B cell (primary cell): ENCODE results near the gene SPIB. TPM values are rescaled to one million over a fixed set of nuclear protein-coding genes. Genes with fewer than 3 reads are reported as not detected.

ENCODE experiments used
- ATAC-seq: fragments of 200-7000 bp; cut with Tn5 transposase; one replicate; pipeline ENCODE4 v1.10.0; 2021; ENCODE audit warnings: low read depth, mild to moderate bottlenecking, moderate number of reproducible peaks, moderate library complexity
- CTCF ChIA-PET: fragments of 350-600 bp; sonication (Branson Sonifier 250); formaldehyde crosslinking; loops from one replicate; lab custom pipeline; 2021; ENCODE audit warnings: antibody characterized with exemption, inconsistent platforms; lab: Charles Lee
- POLR2A ChIA-PET: fragments of 350-600 bp; sonication (Branson Sonifier 250); formaldehyde crosslinking; loops from one replicate; lab custom pipeline; 2021; ENCODE audit warnings: antibody characterized with exemption; lab: Charles Lee
- DNase-seq: peaks from one replicate; pipeline ENCODE4 v3.0.0; 2013
- H2AFZ ChIP-seq: 2 replicates; pipeline ENCODE4 v1.6.1; 2012; ENCODE audit warnings: mild to moderate bottlenecking, low read depth, low read length; ENCODE audit not compliant: insufficient read depth, poor library complexity, severe bottlenecking
- H3K27ac ChIP-seq, 2 donors: 1 replicate in 1 of 2; 2 replicates in 1 of 2; pipeline ENCODE4 v1.5.1; 2012 to 2013; ENCODE audit warnings: low read length in 2 of 2, mild to moderate bottlenecking in 2 of 2, moderate library complexity in 1 of 2
- H3K27me3 ChIP-seq, 4 experiments: fragments of 200-600 bp in 1 of 4; sonication (generic) in 1 of 4; replicated peaks in 1 of 4; 1 replicate in 2 of 4; 2 replicates in 2 of 4; pipeline versions ENCODE4 v1.6.1 to v1.7.0; 2013 to 2016; ENCODE audit warnings: low read length in 3 of 4, mild to moderate bottlenecking in 2 of 4, mixed read lengths in 1 of 4, moderate library complexity in 1 of 4; ENCODE audit not compliant: insufficient read depth in 4 of 4, control insufficient read depth in 3 of 4; ENCODE audit errors: control extremely low read depth in 1 of 4
- H3K36me3 ChIP-seq, 2 experiments: replicated peaks in 1 of 2; 1 replicate in 1 of 2; 2 replicates in 1 of 2; pipeline versions ENCODE4 v1.6.1 to v1.7.1; 2013; ENCODE audit warnings: low read length in 1 of 2; ENCODE audit not compliant: insufficient read depth in 2 of 2, control insufficient read depth in 1 of 2; ENCODE audit errors: control extremely low read depth in 1 of 2, extremely low read depth in 1 of 2
- H3K4me1 ChIP-seq, 2 donors: fragments of 200-600 bp in 1 of 2; sonication (generic) in 1 of 2; 1 replicate in 1 of 2; 2 replicates in 1 of 2; pipeline versions ENCODE4 v1.5.1 to v1.6.1; 2013 to 2017; ENCODE audit warnings: low read length in 2 of 2; ENCODE audit not compliant: control insufficient read depth in 2 of 2, insufficient read depth in 2 of 2
- H3K4me2 ChIP-seq: replicated peaks from 2 replicates; pipeline ENCODE3; 2012; ENCODE audit warnings: mild to moderate bottlenecking, low read depth, low read length; ENCODE audit not compliant: poor library complexity, severe bottlenecking
- H3K4me3 ChIP-seq, 5 experiments: fragments of 200-600 bp in 1 of 5; sonication (generic) in 1 of 5; 1 replicate in 3 of 5; 2 replicates in 2 of 5; pipeline versions ENCODE4 v1.5.1 to v1.7.0; 2011 to 2016; ENCODE audit warnings: low read length in 4 of 5, mild to moderate bottlenecking in 4 of 5, low read depth in 2 of 5, control low read depth in 1 of 5, moderate library complexity in 1 of 5; ENCODE audit not compliant: insufficient read depth in 1 of 5; ENCODE audit errors: control extremely low read depth in 1 of 5, extremely low read depth in 1 of 5
- H3K79me2 ChIP-seq: fragments of 200-600 bp; sonication (generic); one replicate; pipeline ENCODE4 v1.6.0; 2016; ENCODE audit warnings: low read length; ENCODE audit not compliant: control insufficient read depth, insufficient read depth
- H3K9ac ChIP-seq: fragments of 200-600 bp; sonication (generic); 2 replicates; pipeline ENCODE4 v1.6.1; 2017; ENCODE audit warnings: mild to moderate bottlenecking, low read length, moderate library complexity
- H3K9me3 ChIP-seq, 3 donors: one replicate each; pipeline versions ENCODE4 v1.6.1 to v1.7.1; 2013; ENCODE audit warnings: low read length in 2 of 3; ENCODE audit not compliant: control insufficient read depth in 2 of 3, insufficient read depth in 1 of 3; ENCODE audit errors: control extremely low read depth in 1 of 3
- H4K20me1 ChIP-seq: 2 replicates; pipeline ENCODE4 v1.6.0; 2012; ENCODE audit warnings: mild to moderate bottlenecking, low read length; ENCODE audit not compliant: insufficient read depth, control insufficient read depth, poor library complexity, severe bottlenecking
- H3K27ac Mint-ChIP-seq: one replicate; pipeline ENCODE4 v1.8.0; 2021; ENCODE audit warnings: mixed read lengths
- H3K27me3 Mint-ChIP-seq: one replicate; pipeline ENCODE4 v1.8.0; 2021; ENCODE audit warnings: mixed read lengths
- H3K4me1 Mint-ChIP-seq: one replicate; pipeline ENCODE4 v1.8.0; 2021; ENCODE audit warnings: mixed read lengths
- H3K4me3 Mint-ChIP-seq: one replicate; pipeline ENCODE4 v1.8.0; 2021; ENCODE audit warnings: mixed read lengths
- H3K9me3 Mint-ChIP-seq: one replicate; pipeline ENCODE4 v1.8.0; 2022; ENCODE audit warnings: mixed read lengths; ENCODE audit not compliant: insufficient read depth
- EZH2 ChIP-seq: IDR thresholded peaks from 2 replicates; pipeline ENCODE4 v1.6.1; 2012; ENCODE audit warnings: borderline replicate concordance, low read depth, mild to moderate bottlenecking, moderate library complexity, low read length; ENCODE audit not compliant: insufficient read depth, poor library complexity, severe bottlenecking
- WGBS: methylation state at CpG from one replicate; pipeline ENCODE4 v1.1.5; 2013; ENCODE audit warnings: missing lambda C conversion rate; ENCODE audit not compliant: insufficient coverage; 5-methylcytosine and 5-hydroxymethylcytosine counted together
- intact Hi-C: fragments of 100-400 bp; cut with micrococcal nuclease; formaldehyde crosslinking; loops from one replicate; pipeline ENCODE4 v1.10.0; 2022
- polyA plus RNA-seq: library from polyadenylated mRNA; depleted of rRNA; stranded (reverse); fragments of >200 nt; gene quantifications from 2 replicates; pipeline ENCODE4 v1.2.3, GENCODE V29; 2012
- total RNA-seq, 2 donors: library from RNA; stranded (reverse); fragments of 120-200 nt in 1 of 2; gene quantifications; 1 replicate in 1 of 2; 2 replicates in 1 of 2; pipeline versions ENCODE4 v1.2.3 to v1.2.4, GENCODE V29; 2013 to 2022
- TF ChIP-seq, protein P1 (sequence below): fragments of 200-600 bp; IDR thresholded peaks from one replicate; pipeline ENCODE4 v1.8.0; 2022; ENCODE audit warnings: antibody characterized with exemption, mild to moderate bottlenecking

The SPIB gene
- total and polyA plus RNA-seq, 2 donors (not counting 1 experiment from before 2014, with no cell fraction given) = 183 to 205 TPM

DNA sequence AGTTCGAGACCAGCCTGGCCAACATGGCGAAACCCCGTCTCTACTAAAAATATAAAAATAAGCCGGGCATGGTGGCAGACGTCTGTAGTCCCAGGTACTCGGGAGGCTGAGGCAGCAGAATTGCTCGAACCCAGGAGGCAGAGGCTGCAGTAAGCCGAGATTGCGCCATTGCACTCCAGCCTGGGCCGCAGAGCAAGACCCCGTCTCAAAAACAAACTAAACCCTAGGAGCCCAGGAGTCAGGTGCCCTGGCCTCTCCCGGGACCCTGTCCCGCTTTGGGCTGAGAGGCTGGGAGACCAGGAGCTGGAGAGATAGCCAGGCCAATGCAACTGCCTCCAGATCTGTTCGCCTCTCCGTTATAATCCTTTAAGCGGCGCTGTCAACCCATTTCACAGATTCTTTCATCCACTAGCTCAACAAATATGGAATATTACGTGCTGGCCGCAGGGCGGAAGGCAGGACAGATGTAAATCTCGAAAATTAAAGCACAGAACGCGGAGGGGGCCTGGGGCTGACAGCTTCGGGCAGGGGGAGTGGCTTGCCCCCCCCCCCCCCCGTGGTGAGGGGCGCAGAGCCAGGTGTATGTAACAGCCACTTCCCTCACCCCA lies 8.7 kb downstream of the SPIB start:
- no peak for TF ChIP-seq EZH2
- TF ChIP-seq, protein P1, sequence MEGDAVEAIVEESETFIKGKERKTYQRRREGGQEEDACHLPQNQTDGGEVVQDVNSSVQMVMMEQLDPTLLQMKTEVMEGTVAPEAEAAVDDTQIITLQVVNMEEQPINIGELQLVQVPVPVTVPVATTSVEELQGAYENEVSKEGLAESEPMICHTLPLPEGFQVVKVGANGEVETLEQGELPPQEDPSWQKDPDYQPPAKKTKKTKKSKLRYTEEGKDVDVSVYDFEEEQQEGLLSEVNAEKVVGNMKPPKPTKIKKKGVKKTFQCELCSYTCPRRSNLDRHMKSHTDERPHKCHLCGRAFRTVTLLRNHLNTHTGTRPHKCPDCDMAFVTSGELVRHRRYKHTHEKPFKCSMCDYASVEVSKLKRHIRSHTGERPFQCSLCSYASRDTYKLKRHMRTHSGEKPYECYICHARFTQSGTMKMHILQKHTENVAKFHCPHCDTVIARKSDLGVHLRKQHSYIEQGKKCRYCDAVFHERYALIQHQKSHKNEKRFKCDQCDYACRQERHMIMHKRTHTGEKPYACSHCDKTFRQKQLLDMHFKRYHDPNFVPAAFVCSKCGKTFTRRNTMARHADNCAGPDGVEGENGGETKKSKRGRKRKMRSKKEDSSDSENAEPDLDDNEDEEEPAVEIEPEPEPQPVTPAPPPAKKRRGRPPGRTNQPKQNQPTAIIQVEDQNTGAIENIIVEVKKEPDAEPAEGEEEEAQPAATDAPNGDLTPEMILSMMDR = no peak
- Mint-ChIP-seq H3K4me1 (peaks cover 63% of the 10 kb centered on the region), H3K27ac (peak overlapping the region; percentile 99), H3K9me3 (no peaks in the 10 kb centered on the region), H3K27me3 (no peaks in the 10 kb centered on the region), H3K4me3 (peak overlapping the region; percentile 49)
- POLR2A ChIA-PET = interaction anchor here (1.3 to 6.0 kb wide), 4 partner anchors 10 to 85 kb away, joined by 3 to 96 read pairs (median 6); partner anchors contain the start of gene SPIB
- intact Hi-C loops = no loop called here
- no peak overlapping the region for H3K4me3 ChIP-seq
- no peak for DNase-seq
- peak overlapping the region; percentile 97 to 99 for H3K27ac ChIP-seq
- peaks cover 35% of the 10 kb centered on the region for H4K20me1 ChIP-seq
- peaks cover 54 to 77% of the 10 kb centered on the region in 2 donors for H3K4me1 ChIP-seq
- H3K9ac ChIP-seq = no peak overlapping the region
- H3K4me2 ChIP-seq = peak overlapping the region; percentile 61
- no peaks in the 10 kb centered on the region for H3K27me3 ChIP-seq
- H3K79me2 ChIP-seq = peaks cover 13% of the 10 kb centered on the region
- CTCF ChIA-PET = interaction anchor here (0.9 to 3.5 kb wide), 5 partner anchors 8 to 70 kb away, joined by 5 to 9 read pairs (median 6); partner anchors contain the start of gene SPIB
- 90% methylated on average over 17 of the region's 26 CpGs for WGBS
- no peak overlapping the region for H2AFZ ChIP-seq
- no peak for ATAC-seq
- peaks cover 0 to 16% (median 0%) of the 10 kb centered on the region in 3 donors for H3K9me3 ChIP-seq
- H3K36me3 ChIP-seq = peaks cover 2 to 59% of the 10 kb centered on the region in 2 experiments

DNA sequence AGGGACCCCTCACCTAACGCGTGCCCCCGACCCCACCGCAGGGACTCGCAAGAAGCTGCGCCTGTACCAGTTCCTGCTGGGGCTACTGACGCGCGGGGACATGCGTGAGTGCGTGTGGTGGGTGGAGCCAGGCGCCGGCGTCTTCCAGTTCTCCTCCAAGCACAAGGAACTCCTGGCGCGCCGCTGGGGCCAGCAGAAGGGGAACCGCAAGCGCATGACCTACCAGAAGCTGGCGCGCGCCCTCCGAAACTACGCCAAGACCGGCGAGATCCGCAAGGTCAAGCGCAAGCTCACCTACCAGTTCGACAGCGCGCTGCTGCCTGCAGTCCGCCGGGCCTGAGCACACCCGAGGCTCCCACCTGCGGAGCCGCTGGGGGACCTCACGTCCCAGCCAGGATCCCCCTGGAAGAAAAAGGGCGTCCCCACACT lies 9.3 kb downstream of the SPIB start:
- peaks cover 2 to 54% of the 10 kb centered on the region in 2 experiments for H3K36me3 ChIP-seq
- 5% methylated on average over 37 of the region's 38 CpGs for WGBS
- peaks cover 7% of the 10 kb centered on the region for H3K79me2 ChIP-seq
- Mint-ChIP-seq H3K27me3 (no peaks in the 10 kb centered on the region), H3K9me3 (no peaks in the 10 kb centered on the region), H3K4me3 (peak overlapping the region; percentile 49), H3K27ac (peak overlapping the region; percentile 99), H3K4me1 (peaks cover 65% of the 10 kb centered on the region)
- POLR2A ChIA-PET = interaction anchor here (1.3 to 6.0 kb wide), 4 partner anchors 10 to 85 kb away, joined by 3 to 96 read pairs (median 6); partner anchors contain the start of gene SPIB
- intact Hi-C loops = no loop called here
- ATAC-seq (peak; percentile 25), DNase-seq (peak; percentile 94)
- H2AFZ ChIP-seq = no peak overlapping the region
- CTCF ChIA-PET = interaction anchor here (0.6 to 3.5 kb wide), 7 partner anchors 9 to 280 kb away, joined by 3 to 9 read pairs (median 5); partner anchors contain the start of gene SPIB
- peak overlapping the region; percentile 97 to 99 for H3K27ac ChIP-seq
- H3K4me2 ChIP-seq = peak overlapping the region; percentile 61
- TF ChIP-seq, protein P1 = no peak
- no peak for TF ChIP-seq EZH2
- H3K4me1 ChIP-seq = peaks cover 54 to 77% of the 10 kb centered on the region in 2 donors
- peaks cover 0 to 16% (median 0%) of the 10 kb centered on the region in 3 donors for H3K9me3 ChIP-seq
- peaks cover 29% of the 10 kb centered on the region for H4K20me1 ChIP-seq
- no peak overlapping the region for H3K9ac ChIP-seq
- H3K4me3 ChIP-seq = peak overlapping the region in 1 of 5 experiments; percentile 13
- no peaks in the 10 kb centered on the region for H3K27me3 ChIP-seq
